Measurements from ENCODE around the gene MCUR1. TPM values are rescaled to one million over a fixed set of nuclear protein-coding genes. Genes with fewer than 3 reads are reported as not detected.

Gene MCUR1
- polyA plus RNA-seq, 10 donors = 27.0 to 36.6 (median 31.1) TPM

DNA sequence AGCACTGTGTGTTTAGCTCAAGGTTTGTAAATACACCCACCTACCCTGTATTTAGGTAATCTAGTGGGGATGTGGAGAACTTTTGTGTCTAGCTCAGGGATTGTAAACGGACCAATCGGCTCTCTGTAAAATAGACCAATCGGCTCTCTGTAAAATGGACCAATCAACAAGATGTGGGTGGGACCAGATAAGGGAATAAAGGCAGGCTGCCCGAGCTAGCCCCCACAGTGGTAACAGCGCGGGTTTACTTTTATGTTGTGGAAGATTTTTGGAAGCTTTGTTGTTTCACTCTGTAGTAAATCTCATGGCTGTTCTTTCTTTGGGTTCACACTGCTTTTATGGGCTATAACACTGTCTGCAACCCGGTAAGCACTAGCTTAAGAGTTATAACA, 70.6 kb downstream of the MCUR1 start:
- DNase-seq = no peak

DNA sequence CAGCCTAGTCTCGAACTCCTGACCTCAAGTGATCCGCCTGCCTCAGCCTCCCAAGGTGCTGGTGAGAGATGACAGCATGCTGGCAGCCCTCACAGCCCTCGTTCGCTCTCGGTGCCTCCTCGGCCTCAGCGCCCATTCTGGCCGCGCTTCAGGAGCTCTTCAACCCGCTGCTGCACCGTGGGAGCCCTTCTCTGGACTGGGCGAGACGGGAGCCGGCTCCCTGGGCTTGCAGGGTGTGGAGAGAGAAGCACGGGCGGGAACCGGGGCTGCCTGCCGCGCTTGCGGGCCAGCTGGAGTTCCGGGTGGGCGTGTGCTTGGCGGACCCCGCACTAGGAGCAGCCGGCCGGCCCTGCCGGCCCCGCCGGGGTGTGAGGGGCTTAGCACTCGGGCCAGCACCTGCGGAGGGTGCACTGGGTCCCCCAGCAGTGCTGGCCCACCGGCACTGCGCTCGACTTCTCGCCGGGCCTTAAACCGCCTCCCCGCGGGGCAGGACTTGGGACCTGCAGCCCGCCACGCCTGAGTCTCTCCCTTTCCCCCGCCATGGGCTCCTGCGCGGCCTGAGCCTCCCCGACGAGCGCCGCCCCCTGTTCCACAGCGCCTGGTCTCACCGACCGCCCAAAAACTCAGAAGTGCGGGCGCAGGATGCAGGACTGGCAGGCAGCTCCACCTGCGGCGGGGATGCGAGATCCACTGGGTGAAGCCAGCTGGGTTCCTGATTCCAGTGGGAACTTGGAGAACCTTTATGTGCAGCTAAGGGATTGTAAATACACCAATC, 71.2 kb downstream of the MCUR1 start:
- DNase-seq = peak in 1 of 3 donors; percentile 31

DNA sequence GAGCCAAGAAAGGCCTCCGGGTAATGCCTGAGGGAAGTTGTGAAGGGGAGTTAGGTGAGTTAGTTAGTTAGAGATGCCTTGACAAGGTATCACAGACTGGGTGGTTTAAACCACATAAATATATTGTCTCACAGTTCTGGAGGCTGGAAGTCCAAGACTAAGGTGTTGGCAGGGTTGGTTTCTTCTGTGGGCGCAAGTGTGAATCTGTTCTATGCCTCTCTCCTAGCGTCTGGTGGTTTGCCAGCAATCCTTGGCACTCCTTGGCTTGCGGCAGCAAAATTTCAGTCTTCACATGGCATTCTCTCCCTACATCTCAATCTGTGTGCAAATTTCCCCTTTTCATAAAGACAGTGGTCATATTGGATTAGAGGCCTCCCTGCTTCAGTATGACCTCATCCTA, 73.0 kb downstream of the MCUR1 start:
- no peak for DNase-seq

Other genes starting within 250 kb of the MCUR1 start
- 10 to 100 TPM in 3 of 10 donors, 1 to 10 TPM in 7; 6.9 to 13.0 (median 9.7) TPM for gene SIRT5, start 240.0 kb downstream of the MCUR1 start, polyA plus RNA-seq (ENCODE audit: insufficient read length in 10 of 10)
- gene NOL7, start 199.2 kb downstream of the MCUR1 start, polyA plus RNA-seq (ENCODE audit: insufficient read length in 10 of 10) = 10 to 100 TPM; 59.9 to 74.0 (median 63.8) TPM
- gene RANBP9, start 102.7 kb downstream of the MCUR1 start, polyA plus RNA-seq (ENCODE audit: insufficient read length in 10 of 10) = 10 to 100 TPM; 26.8 to 36.7 (median 30.2) TPM
- gene RNF182, start 110.4 kb upstream of the MCUR1 start, polyA plus RNA-seq (ENCODE audit: insufficient read length in 10 of 10) = 1 to 10 TPM in 9 of 10 donors, under 1 TPM in 1; 0.92 to 2.5 (median 1.7) TPM